HepG2 (cell line): ENCODE results near the gene CABLES2. TPM values are rescaled to one million over a fixed set of nuclear protein-coding genes. Genes with fewer than 3 reads are reported as not detected.

Experiments
- DBP ChIP-seq: sonication (generic); formaldehyde crosslinking; IDR thresholded peaks from 2 replicates; pipeline ENCODE4 v1.4.0; 2020; ENCODE audit warnings: missing genetic modification reagents; ENCODE audit errors: not compliant biosample characterization
- E2F1 ChIP-seq: sonication (generic); formaldehyde crosslinking; IDR thresholded peaks from 2 replicates; pipeline ENCODE4 v1.5.0; 2020; ENCODE audit warnings: missing genetic modification reagents
- HNRNPLL ChIP-seq: fragments of 200-400 bp; formaldehyde crosslinking; IDR thresholded peaks from 2 replicates; pipeline ENCODE4 v1.6.1; 2017; ENCODE audit warnings: mild to moderate bottlenecking, low read depth, low read length; ENCODE audit not compliant: poor library complexity, severe bottlenecking
- IRF1 ChIP-seq: sonication (generic); formaldehyde crosslinking; IDR thresholded peaks from 2 replicates; pipeline ENCODE4 v1.4.0; 2020; ENCODE audit warnings: low read depth, mild to moderate bottlenecking, missing genetic modification reagents
- NFIB ChIP-seq: sonication (generic); formaldehyde crosslinking; IDR thresholded peaks from 2 replicates; pipeline ENCODE4 v1.9.0; 2021; ENCODE audit warnings: missing genetic modification reagents, mild to moderate bottlenecking, borderline replicate concordance
- PHF20 ChIP-seq: sonication (generic); formaldehyde crosslinking; IDR thresholded peaks from 2 replicates; pipeline ENCODE4 v1.5.0; 2020; ENCODE audit warnings: mild to moderate bottlenecking, missing genetic modification reagents
- RBM22 ChIP-seq: fragments of 200-400 bp; formaldehyde crosslinking; optimal IDR thresholded peaks from 2 replicates; pipeline ENCODE3; 2017; ENCODE audit warnings: mild to moderate bottlenecking, low read length, moderate library complexity
- TAF1 ChIP-seq: sonication (generic); formaldehyde crosslinking; IDR thresholded peaks from 2 replicates; pipeline ENCODE4 v1.4.0; 2020; ENCODE audit warnings: missing genetic modification reagents
- TEAD3 ChIP-seq: optimal IDR thresholded peaks from 2 replicates; pipeline ENCODE3; 2016; ENCODE audit warnings: borderline replicate concordance
- ZBTB25 ChIP-seq: IDR thresholded peaks from 2 replicates; pipeline ENCODE4 v1.6.1; 2018; ENCODE audit warnings: missing genetic modification reagents
- ZNF101 ChIP-seq: sonication (generic); formaldehyde crosslinking; IDR thresholded peaks from 2 replicates; pipeline ENCODE4 v1.4.0; 2020; ENCODE audit warnings: mild to moderate bottlenecking, low read depth, missing genetic modification reagents, borderline replicate concordance
- ZNF503 ChIP-seq: sonication (generic); formaldehyde crosslinking; IDR thresholded peaks from 2 replicates; pipeline ENCODE4 v1.4.0; 2020; ENCODE audit warnings: missing genetic modification reagents
- ZNF724P ChIP-seq: sonication (generic); formaldehyde crosslinking; IDR thresholded peaks from 2 replicates; pipeline ENCODE4 v1.8.0; 2022; ENCODE audit warnings: missing genetic modification reagents, borderline replicate concordance
- ZNF740 ChIP-seq: sonication (generic); formaldehyde crosslinking; IDR thresholded peaks from 2 replicates; pipeline ENCODE4 v1.4.0; 2020; ENCODE audit warnings: missing genetic modification reagents
- ZNF747 ChIP-seq: sonication (generic); formaldehyde crosslinking; IDR thresholded peaks from 2 replicates; pipeline ENCODE4 v1.8.1; 2023; ENCODE audit warnings: missing genetic modification reagents, mild to moderate bottlenecking, borderline replicate concordance
- ZNF766 ChIP-seq: sonication (generic); formaldehyde crosslinking; IDR thresholded peaks from 2 replicates; pipeline ENCODE4 v1.5.0; 2020; ENCODE audit warnings: missing genetic modification reagents, borderline replicate concordance
- polyA plus RNA-seq, 8 experiments: library from polyadenylated mRNA; depleted of rRNA in 3 of 8; stranded (reverse) in 7 of 8; unstranded in 1 of 8; fragments of >200 nt; fragmentation: Illumina TruSeq in 4 of 8; extraction: Trizol in 4 of 8; gene quantifications; 2 replicates each; pipeline versions ENCODE4 v1.2.1 to v1.2.3, GENCODE V29; 2011 to 2016; ENCODE audit warnings: low read depth in 4 of 8, missing spikeins in 1 of 8, mixed read lengths in 1 of 8; ENCODE audit not compliant: insufficient read depth in 1 of 8
- total RNA-seq, 5 experiments: library from RNA; depleted of rRNA; stranded (reverse); fragments of >200 nt; fragmentation: Illumina TruSeq; extraction: Trizol; gene quantifications; 2 replicates each; pipeline ENCODE4 v1.2.3, GENCODE V29; 2016; ENCODE audit warnings: low read depth in 1 of 5
- TF ChIP-seq, protein P1 (sequence below): sonication (generic); formaldehyde crosslinking; conservative IDR thresholded peaks from 2 replicates; pipeline ENCODE4 v1.4.0; 2020; ENCODE audit warnings: missing genetic modification reagents

The CABLES2 gene
- total and polyA plus RNA-seq, 2 of the 13 experiments (the other 11 are each of a cell fraction or from before 2014, with no cell fraction given): 5.2 to 9.7 TPM

- TF ChIP-seq ZBTB25 (CRISPR knock-in tag): peak; percentile 48; the same call in 1 of the 2 replicates
- peak; percentile 56; the same call in 1 of the 2 replicates for TF ChIP-seq E2F1 (CRISPR knock-in tag)
- TF ChIP-seq, protein P1, sequence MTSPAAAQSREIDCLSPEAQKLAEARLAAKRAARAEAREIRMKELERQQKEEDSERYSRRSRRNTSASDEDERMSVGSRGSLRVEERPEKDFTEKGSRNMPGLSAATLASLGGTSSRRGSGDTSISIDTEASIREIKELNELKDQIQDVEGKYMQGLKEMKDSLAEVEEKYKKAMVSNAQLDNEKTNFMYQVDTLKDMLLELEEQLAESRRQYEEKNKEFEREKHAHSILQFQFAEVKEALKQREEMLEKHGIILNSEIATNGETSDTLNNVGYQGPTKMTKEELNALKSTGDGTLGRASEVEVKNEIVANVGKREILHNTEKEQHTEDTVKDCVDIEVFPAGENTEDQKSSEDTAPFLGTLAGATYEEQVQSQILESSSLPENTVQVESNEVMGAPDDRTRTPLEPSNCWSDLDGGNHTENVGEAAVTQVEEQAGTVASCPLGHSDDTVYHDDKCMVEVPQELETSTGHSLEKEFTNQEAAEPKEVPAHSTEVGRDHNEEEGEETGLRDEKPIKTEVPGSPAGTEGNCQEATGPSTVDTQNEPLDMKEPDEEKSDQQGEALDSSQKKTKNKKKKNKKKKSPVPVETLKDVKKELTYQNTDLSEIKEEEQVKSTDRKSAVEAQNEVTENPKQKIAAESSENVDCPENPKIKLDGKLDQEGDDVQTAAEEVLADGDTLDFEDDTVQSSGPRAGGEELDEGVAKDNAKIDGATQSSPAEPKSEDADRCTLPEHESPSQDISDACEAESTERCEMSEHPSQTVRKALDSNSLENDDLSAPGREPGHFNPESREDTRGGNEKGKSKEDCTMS (CRISPR knock-in tag): no peak
- peak; percentile 85; the same call in 1 of the 2 replicates for TF ChIP-seq ZNF766 (CRISPR knock-in tag)
- peak; percentile 87; the same call in 1 of the 2 replicates for TF ChIP-seq ZNF747 (CRISPR knock-in tag)
- peak; percentile 75; the same call in 1 of the 2 replicates for TF ChIP-seq ZNF503
- TF ChIP-seq RBM22: no peak
- peak; percentile 79 for TF ChIP-seq TAF1 (CRISPR knock-in tag)
- no peak; the same call in 1 of the 2 replicates for TF ChIP-seq IRF1
- TF ChIP-seq HNRNPLL: peak; percentile 74
- TF ChIP-seq TEAD3: peak; percentile 99
- peak; percentile 75 for TF ChIP-seq PHF20
- peak; percentile 44 for TF ChIP-seq DBP
- TF ChIP-seq NFIB (CRISPR knock-in tag): no peak
- 0 out of 2 replicates have a peak, but pooled peaks have one; percentile 75 for TF ChIP-seq ZNF724P
- TF ChIP-seq ZNF101 (CRISPR knock-in tag): 0 out of 2 replicates have a peak, but pooled peaks have one; percentile 48
- peak; percentile 80; the same call in 1 of the 2 replicates for TF ChIP-seq ZNF740
Observed at GRCh38 chr20:62376112-62377063, 30.7 kb downstream of the CABLES2 start (continued).
